HG02759 (cell line): ENCODE data around the gene KIAA1328.

Source experiments
- ATAC-seq: cut with Tn5 transposase; IDR thresholded peaks from one replicate; pipeline ENCODE4 v1.9.1; 2021; ENCODE audit warnings: mild to moderate bottlenecking, moderate library complexity; ENCODE audit not compliant: unreplicated experiment

The KIAA1328 gene

GRCh38 chr18:37188016-37188791 lies 359.3 kb downstream of the KIAA1328 start:
- ATAC-seq = no peak

- ATAC-seq = no peak
Observed at GRCh38 chr18:37199741-37200140, 370.8 kb downstream of the KIAA1328 start.

- ATAC-seq = no peak
Observed at GRCh38 chr18:37207343-37207742, 378.4 kb downstream of the KIAA1328 start.

GRCh38 chr18:37210781-37211180 lies 381.9 kb downstream of the KIAA1328 start:
- ATAC-seq = no peak

GRCh38 chr18:37218022-37218590 lies 389.2 kb downstream of the KIAA1328 start:
- no peak for ATAC-seq

GRCh38 chr18:37219257-37219656 lies 390.3 kb downstream of the KIAA1328 start:
- ATAC-seq = no peak

GRCh38 chr18:37222354-37222998 lies 393.5 kb downstream of the KIAA1328 start:
- ATAC-seq = no peak

- no peak for ATAC-seq
Observed at GRCh38 chr18:37222999-37223378, 394.1 kb downstream of the KIAA1328 start.

GRCh38 chr18:37225279-37225678 lies 396.4 kb downstream of the KIAA1328 start:
- ATAC-seq = no peak

GRCh38 chr18:37230768-37231167 lies 401.8 kb downstream of the KIAA1328 start:
- ATAC-seq = no peak

GRCh38 chr18:37231251-37231650 lies 402.3 kb downstream of the KIAA1328 start:
- no peak for ATAC-seq

- no peak for ATAC-seq
Observed at GRCh38 chr18:37235583-37235982, 406.7 kb downstream of the KIAA1328 start.

GRCh38 chr18:37238282-37239108 lies 409.6 kb downstream of the KIAA1328 start:
- ATAC-seq = no peak

- ATAC-seq = no peak
Observed at GRCh38 chr18:37242091-37242490, 413.2 kb downstream of the KIAA1328 start.

- no peak for ATAC-seq
Observed at GRCh38 chr18:37242826-37243560, 414.1 kb downstream of the KIAA1328 start.

- ATAC-seq = no peak
Observed at GRCh38 chr18:37243741-37244140, 414.8 kb downstream of the KIAA1328 start.

GRCh38 chr18:37244618-37245017 lies 415.7 kb downstream of the KIAA1328 start:
- no peak for ATAC-seq

GRCh38 chr18:37246779-37247340 lies 417.9 kb downstream of the KIAA1328 start:
- no peak for ATAC-seq

GRCh38 chr18:37247497-37248161 lies 418.7 kb downstream of the KIAA1328 start:
- ATAC-seq = no peak

GRCh38 chr18:37248281-37248680 lies 419.4 kb downstream of the KIAA1328 start:
- no peak for ATAC-seq
